Nephron (organoid): ENCODE data around the gene CAMKK1.
A peak's percentile ranks its signal among the peaks of the same experiment; 100 is the strongest.

Experiments
- H3K27ac Mint-ChIP-seq, 3 experiments: 2 replicates each; pipeline ENCODE4 v1.8.0; 2020; ENCODE audit warnings: mixed read lengths in 3 of 3, mild to moderate bottlenecking in 2 of 3, moderate library complexity in 1 of 3
- H3K27me3 Mint-ChIP-seq: 2 replicates; pipeline ENCODE4 v1.8.0; 2021; ENCODE audit warnings: low read depth, mild to moderate bottlenecking, moderate library complexity, mixed read lengths
- H3K36me3 Mint-ChIP-seq: 2 replicates; pipeline ENCODE4 v1.8.0; 2020; ENCODE audit warnings: low read depth, mixed read lengths
- H3K4me1 Mint-ChIP-seq: 2 replicates; pipeline ENCODE4 v1.8.0; 2020; ENCODE audit warnings: mixed read lengths
- H3K4me3 Mint-ChIP-seq, 3 experiments: 2 replicates each; pipeline ENCODE4 v1.8.0; 2020; ENCODE audit warnings: mild to moderate bottlenecking in 3 of 3, mixed read lengths in 3 of 3, moderate library complexity in 2 of 3
- H3K9me3 Mint-ChIP-seq: 2 replicates; pipeline ENCODE4 v1.8.0; 2020; ENCODE audit warnings: mixed read lengths
- TF ChIP-seq, protein P1 (sequence below), 3 experiments: fragments of 200-600 bp; sonication (generic); IDR thresholded peaks; one replicate each; pipeline ENCODE4 v1.5.0; 2021; ENCODE audit warnings: antibody characterized with exemption in 3 of 3; ENCODE audit not compliant: unreplicated experiment in 3 of 3

CAMKK1 gene

DNA sequence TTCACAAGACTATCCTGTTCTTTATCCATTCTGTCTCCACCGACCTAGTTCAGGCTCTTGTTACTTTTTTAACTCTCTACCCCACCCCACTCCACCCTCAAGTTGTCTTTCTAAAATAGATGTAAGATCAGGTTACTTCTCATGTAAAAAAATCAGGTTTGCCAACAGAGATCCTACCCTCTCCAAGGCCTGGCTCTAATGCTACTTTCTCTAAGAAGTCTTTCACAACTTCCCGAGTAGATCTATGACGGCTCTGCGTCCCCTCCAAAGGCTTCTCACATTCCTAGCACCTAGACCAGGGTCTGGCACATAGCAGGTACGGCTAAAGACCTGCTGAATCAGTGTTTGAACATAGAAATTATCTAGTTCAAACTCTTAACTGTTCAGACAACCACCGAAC lies 77.7 kb downstream of the CAMKK1 start:
- peak overlapping the region in 2 of 3 experiments; percentile 56 to 84 for H3K27ac Mint-ChIP-seq
- peak overlapping the region in 1 of 3 experiments; percentile 26 for H3K4me3 Mint-ChIP-seq
- no peaks in the 10 kb centered on the region for H3K9me3 Mint-ChIP-seq
- peaks cover 74% of the 10 kb centered on the region for H3K36me3 Mint-ChIP-seq
- H3K27me3 Mint-ChIP-seq = no peaks in the 10 kb centered on the region
- TF ChIP-seq, protein P1, sequence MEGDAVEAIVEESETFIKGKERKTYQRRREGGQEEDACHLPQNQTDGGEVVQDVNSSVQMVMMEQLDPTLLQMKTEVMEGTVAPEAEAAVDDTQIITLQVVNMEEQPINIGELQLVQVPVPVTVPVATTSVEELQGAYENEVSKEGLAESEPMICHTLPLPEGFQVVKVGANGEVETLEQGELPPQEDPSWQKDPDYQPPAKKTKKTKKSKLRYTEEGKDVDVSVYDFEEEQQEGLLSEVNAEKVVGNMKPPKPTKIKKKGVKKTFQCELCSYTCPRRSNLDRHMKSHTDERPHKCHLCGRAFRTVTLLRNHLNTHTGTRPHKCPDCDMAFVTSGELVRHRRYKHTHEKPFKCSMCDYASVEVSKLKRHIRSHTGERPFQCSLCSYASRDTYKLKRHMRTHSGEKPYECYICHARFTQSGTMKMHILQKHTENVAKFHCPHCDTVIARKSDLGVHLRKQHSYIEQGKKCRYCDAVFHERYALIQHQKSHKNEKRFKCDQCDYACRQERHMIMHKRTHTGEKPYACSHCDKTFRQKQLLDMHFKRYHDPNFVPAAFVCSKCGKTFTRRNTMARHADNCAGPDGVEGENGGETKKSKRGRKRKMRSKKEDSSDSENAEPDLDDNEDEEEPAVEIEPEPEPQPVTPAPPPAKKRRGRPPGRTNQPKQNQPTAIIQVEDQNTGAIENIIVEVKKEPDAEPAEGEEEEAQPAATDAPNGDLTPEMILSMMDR (IDR thresholded peaks at IDR 0.05; ENCODE audit: unreplicated experiment in 3 of 3) = no peak
- peaks cover 7% of the 10 kb centered on the region for H3K4me1 Mint-ChIP-seq

DNA sequence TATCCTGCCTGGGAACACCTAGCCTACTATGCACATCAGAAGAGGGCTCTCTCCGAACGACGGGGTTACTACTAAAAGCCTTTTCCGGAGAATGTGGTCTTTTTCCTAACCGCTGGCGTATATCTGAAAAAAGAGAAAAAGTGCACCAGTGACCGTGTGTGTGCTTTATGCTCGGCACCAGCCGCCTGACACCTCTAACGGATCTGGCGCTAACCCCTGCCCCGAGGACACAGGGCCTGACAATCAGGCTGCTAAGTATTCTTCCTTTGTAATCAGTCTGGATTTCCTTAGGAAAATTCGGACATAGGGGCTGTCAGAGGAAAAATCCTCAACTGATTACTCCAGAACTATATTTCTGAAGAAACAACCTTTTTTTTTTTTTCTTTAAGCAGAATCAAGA lies 78.5 kb downstream of the CAMKK1 start:
- H3K4me3 Mint-ChIP-seq = no peak overlapping the region

DNA sequence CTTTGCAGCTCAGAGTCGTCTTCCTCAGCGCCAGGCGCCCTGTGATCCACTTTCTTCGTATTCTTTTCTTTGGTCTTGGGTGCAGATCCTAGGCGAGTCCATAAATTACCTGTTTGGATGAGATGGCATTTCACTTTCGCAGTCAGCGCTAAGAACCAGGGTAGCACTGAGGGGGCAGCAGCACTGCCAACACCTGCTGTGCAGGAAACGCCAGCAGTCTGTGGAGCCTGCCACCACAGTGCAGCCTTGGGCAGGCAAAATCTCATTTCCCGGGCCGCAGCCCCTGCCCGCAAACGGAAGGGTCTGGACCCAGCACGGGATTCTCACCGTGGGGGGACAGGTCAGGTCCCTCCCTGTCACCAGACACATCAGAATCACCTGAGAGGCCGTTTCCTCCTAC lies 79.7 kb downstream of the CAMKK1 start:
- no peak overlapping the region for H3K4me3 Mint-ChIP-seq
- TF ChIP-seq, protein P1 (IDR thresholded peaks at IDR 0.05; ENCODE audit: unreplicated experiment in 3 of 3) = no peak
- no peak overlapping the region for H3K27ac Mint-ChIP-seq
- H3K36me3 Mint-ChIP-seq = peaks cover 71% of the 10 kb centered on the region
- no peaks in the 10 kb centered on the region for H3K27me3 Mint-ChIP-seq
- no peaks in the 10 kb centered on the region for H3K9me3 Mint-ChIP-seq
- H3K4me1 Mint-ChIP-seq = peaks cover 7% of the 10 kb centered on the region

More for the DNA sequence above, 78.5 kb downstream of the CAMKK1 start:
- Mint-ChIP-seq H3K4me1 (peaks cover 7% of the 10 kb centered on the region), H3K27me3 (no peaks in the 10 kb centered on the region), H3K36me3 (peaks cover 75% of the 10 kb centered on the region), H3K27ac (no peak overlapping the region), H3K9me3 (no peaks in the 10 kb centered on the region)
- TF ChIP-seq, protein P1 (IDR thresholded peaks at IDR 0.05; ENCODE audit: unreplicated experiment in 3 of 3) = no peak

DNA sequence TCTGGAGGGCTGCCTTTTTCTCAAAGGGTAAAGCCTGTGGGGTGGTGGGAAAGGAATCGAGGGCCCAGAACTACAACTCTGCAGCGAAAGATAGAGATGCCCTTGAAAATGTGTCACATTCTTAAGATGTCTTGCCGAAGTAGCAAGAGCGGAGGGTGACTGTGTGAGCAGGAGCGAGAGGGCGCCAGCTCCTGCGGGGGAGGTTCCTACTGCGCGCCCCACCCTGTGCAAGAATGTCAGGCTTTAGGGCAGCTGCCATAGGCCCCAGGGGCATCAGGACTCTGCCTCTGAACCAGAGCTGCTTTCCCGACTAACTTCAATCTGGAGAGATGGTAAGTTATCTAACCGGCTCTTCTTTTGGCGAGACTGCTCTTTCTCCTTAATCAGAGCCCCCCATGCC lies 80.1 kb downstream of the CAMKK1 start:
- Mint-ChIP-seq H3K9me3 (no peaks in the 10 kb centered on the region), H3K27ac (no peak overlapping the region), H3K36me3 (peaks cover 70% of the 10 kb centered on the region), H3K4me3 (no peak overlapping the region), H3K27me3 (no peaks in the 10 kb centered on the region), H3K4me1 (peaks cover 7% of the 10 kb centered on the region)
- TF ChIP-seq, protein P1 (IDR thresholded peaks at IDR 0.05; ENCODE audit: unreplicated experiment in 3 of 3) = no peak

DNA sequence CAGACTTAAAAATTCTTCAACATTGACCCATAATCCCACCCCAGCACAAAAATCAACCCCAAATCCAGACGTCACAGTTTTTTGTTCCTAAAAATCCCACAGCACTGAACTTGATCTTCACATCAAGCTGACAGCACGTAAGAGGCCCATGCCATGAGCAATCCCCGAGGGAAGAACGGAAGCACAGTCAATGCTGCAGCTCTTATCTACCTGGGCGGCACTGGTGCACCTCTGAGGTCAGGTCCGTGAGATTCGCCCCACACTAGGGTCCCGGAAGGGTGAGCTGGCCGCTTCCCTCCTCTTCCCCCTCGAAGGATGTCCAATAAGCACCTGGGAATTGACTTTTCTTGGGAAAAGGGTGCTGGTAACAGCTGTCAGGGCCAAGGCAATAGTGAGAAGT lies 80.6 kb downstream of the CAMKK1 start:
- peaks cover 7% of the 10 kb centered on the region for H3K4me1 Mint-ChIP-seq
- H3K9me3 Mint-ChIP-seq = no peaks in the 10 kb centered on the region
- H3K27ac Mint-ChIP-seq = no peak overlapping the region
- TF ChIP-seq, protein P1 (IDR thresholded peaks at IDR 0.05; ENCODE audit: unreplicated experiment in 3 of 3) = no peak
- H3K36me3 Mint-ChIP-seq = peaks cover 74% of the 10 kb centered on the region
- H3K27me3 Mint-ChIP-seq = no peaks in the 10 kb centered on the region
- no peak overlapping the region for H3K4me3 Mint-ChIP-seq
